Heart right ventricle (tissue), 16 donors: ENCODE measurements around the gene USE1. TPM values are rescaled to one million over a fixed set of nuclear protein-coding genes. Genes with fewer than 3 reads are reported as not detected.

Experiments
- ATAC-seq, 8 donors: fragments of 200-7000 bp; cut with Tn5 transposase; one replicate each; pipeline ENCODE4 v1.9.1; 2020; ENCODE audit warnings: mild to moderate bottlenecking in 8 of 8, moderate library complexity in 8 of 8, moderate number of reproducible peaks in 1 of 8
- DNase-seq, 2 donors: peaks; one replicate each; pipeline ENCODE4 v3.0.0-alpha.2; 2020
- H3K27ac ChIP-seq, 10 donors: fragments of 200-600 bp; sonication (generic) in 2 of 10; one replicate each; pipeline versions ENCODE4 v1.5.0 to v1.8.0; 2020 to 2022; ENCODE audit warnings: mild to moderate bottlenecking in 3 of 10
- H3K27me3 ChIP-seq, 7 donors: fragments of 200-600 bp; one replicate each; pipeline ENCODE4 v1.8.0; 2021 to 2022; ENCODE audit warnings: mild to moderate bottlenecking in 2 of 7
- H3K36me3 ChIP-seq, 9 donors: fragments of 200-600 bp; sonication (generic) in 1 of 9; one replicate each; pipeline versions ENCODE4 v1.5.0 to v1.8.0; 2020 to 2022; ENCODE audit warnings: mild to moderate bottlenecking in 2 of 9
- H3K4me1 ChIP-seq, 9 donors: fragments of 200-600 bp; sonication (generic) in 1 of 9; one replicate each; pipeline versions ENCODE4 v1.5.0 to v1.8.0; 2020 to 2022; ENCODE audit warnings: mild to moderate bottlenecking in 4 of 9
- H3K4me3 ChIP-seq, 10 donors: fragments of 200-600 bp; sonication (generic) in 2 of 10; one replicate each; pipeline versions ENCODE4 v1.5.0 to v1.8.0; 2020 to 2022; ENCODE audit warnings: mild to moderate bottlenecking in 7 of 10, moderate library complexity in 2 of 10
- H3K9me3 ChIP-seq, 11 donors: fragments of 200-600 bp in 10 of 11; sonication (generic) in 2 of 11; one replicate each; pipeline versions ENCODE4 v1.5.0 to v1.8.0; 2013 to 2022; ENCODE audit warnings: mild to moderate bottlenecking in 2 of 11, control low read depth in 1 of 11, moderate library complexity in 1 of 11
- WGBS, 2 donors: extraction: QIAGEN DNeasy Blood & Tissue Kit; methylation state at CpG; one replicate each; pipeline ENCODE4 v1.1.7; 2013; ENCODE audit warnings: inconsistent platforms in 1 of 2; 5-methylcytosine and 5-hydroxymethylcytosine counted together
- intact Hi-C, 10 donors: fragments of 100-400 bp; cut with DNase I; formaldehyde crosslinking; loops; one replicate each; pipeline versions ENCODE4 v1.11.1 to v1.14.2; 2022
- polyA plus RNA-seq, 2 donors: library from polyadenylated mRNA; stranded (reverse); fragments of 200-250 nt; gene quantifications; one replicate each; pipeline ENCODE4 v1.2.3, GENCODE V29; 2013
- total RNA-seq, 10 donors: library from RNA; stranded (reverse); fragmentation: NEBNext Ultra II Directional in 3 of 10; extraction: Animal tissue kit (Norgen Biotek cat#: 25700) in 3 of 10; gene quantifications; one replicate each; pipeline versions ENCODE4 v1.2.1 to v1.2.4, GENCODE V29; 2021 to 2023
- TF ChIP-seq, protein P1 (sequence below), 9 donors: fragments of 200-600 bp; sonication (generic) in 2 of 9; IDR thresholded peaks; one replicate each; pipeline versions ENCODE4 v1.5.0 to v1.8.0; 2021 to 2022; ENCODE audit warnings: antibody characterized with exemption in 9 of 9, mild to moderate bottlenecking in 5 of 9, moderate library complexity in 1 of 9
- donor health status: Arrhythmogenic right ventricular cardiomyopathy.
- donor health status: ischemic (EF 13 %, LVEDD 7.1; RV severe dilation, severe dysfunction).
- donor health status: healthy with polysubstance abuse.
- donor health status: DM: no; HTN: yes; CAD: no.
- donor health status: DM: no; HTN: no; CAD: no.
- donor health status: ischemic (EF 25% LVEDD 6.9; RV normal size, moderate dysfunction).
- donor health status: ischemic (EF 25% LVEDD 5.7; RV mildly dilated, moderate dysfunction).
- donor health status: healthy.
- donor health status: DM: yes; HTN: yes; CAD: no.
- donor health status: Ischemic cardiomyopathy.
- donor health status: ischemic (EF 35%, LVEDD 5.7; RV mildly dilated, moderate dysfunction).
- donor health status: nonischemic (EF 11% LVEDD 7.7; RV severe dilation, severe dysfunction).
- donor health status: DM: yes; HTN: yes; CAD: no.
- donor health status: PGD.
- donor health status: ischemic (EF 29% LVEDD 5.4; RV normal size, mild dysfunction).
- donor health status: nonischemic (EF 23%, LVEDD 6.1; RV moderate dilation, normal function).

USE1 gene
- total and polyA plus RNA-seq, 12 donors = 25.1 to 67.6 (median 30.2) TPM

GRCh38 chr19:17171874-17172273, 43.3 kb upstream of the USE1 start:
- no peaks in the 10 kb centered on the region for H3K4me1 ChIP-seq
- peaks cover 3 to 100% (median 57%) of the 10 kb centered on the region in 9 donors for H3K36me3 ChIP-seq
- TF ChIP-seq, protein P1, sequence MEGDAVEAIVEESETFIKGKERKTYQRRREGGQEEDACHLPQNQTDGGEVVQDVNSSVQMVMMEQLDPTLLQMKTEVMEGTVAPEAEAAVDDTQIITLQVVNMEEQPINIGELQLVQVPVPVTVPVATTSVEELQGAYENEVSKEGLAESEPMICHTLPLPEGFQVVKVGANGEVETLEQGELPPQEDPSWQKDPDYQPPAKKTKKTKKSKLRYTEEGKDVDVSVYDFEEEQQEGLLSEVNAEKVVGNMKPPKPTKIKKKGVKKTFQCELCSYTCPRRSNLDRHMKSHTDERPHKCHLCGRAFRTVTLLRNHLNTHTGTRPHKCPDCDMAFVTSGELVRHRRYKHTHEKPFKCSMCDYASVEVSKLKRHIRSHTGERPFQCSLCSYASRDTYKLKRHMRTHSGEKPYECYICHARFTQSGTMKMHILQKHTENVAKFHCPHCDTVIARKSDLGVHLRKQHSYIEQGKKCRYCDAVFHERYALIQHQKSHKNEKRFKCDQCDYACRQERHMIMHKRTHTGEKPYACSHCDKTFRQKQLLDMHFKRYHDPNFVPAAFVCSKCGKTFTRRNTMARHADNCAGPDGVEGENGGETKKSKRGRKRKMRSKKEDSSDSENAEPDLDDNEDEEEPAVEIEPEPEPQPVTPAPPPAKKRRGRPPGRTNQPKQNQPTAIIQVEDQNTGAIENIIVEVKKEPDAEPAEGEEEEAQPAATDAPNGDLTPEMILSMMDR (IDR thresholded peaks at IDR 0.05) = no peak
- no peaks in the 10 kb centered on the region for H3K9me3 ChIP-seq
- no peak overlapping the region for H3K27ac ChIP-seq
- intact Hi-C loops = loop anchor here in 2 of 10 donors (5.0 to 10.0 kb wide), 2 partner anchors 105 to 107 kb away; no protein-coding TSS in a partner anchor
- ATAC-seq (peak in 1 of 8 donors; percentile 86), DNase-seq (no peak)
- WGBS, 2 donors = 93 to 94% methylated on average over 8 of the region's 8 CpGs
- H3K4me3 ChIP-seq = no peak overlapping the region
- H3K27me3 ChIP-seq = no peaks in the 10 kb centered on the region

GRCh38 chr19:17172624-17173345, 42.4 kb upstream of the USE1 start:
- TF ChIP-seq, protein P1 (IDR thresholded peaks at IDR 0.05) = no peak
- Histone ChIP-seq H3K4me3 (no peak overlapping the region), H3K27me3 (no peaks in the 10 kb centered on the region), H3K9me3 (no peaks in the 10 kb centered on the region), H3K4me1 (no peaks in the 10 kb centered on the region), H3K27ac (no peak overlapping the region), H3K36me3 (peaks cover 3 to 100% (median 64%) of the 10 kb centered on the region in 9 donors)
- ATAC-seq = no peak
- 91 to 95% methylated on average over 33 of the region's 33 CpGs for WGBS, 2 donors
- intact Hi-C loops = loop anchor here in 2 of 10 donors (5.0 to 10.0 kb wide), 2 partner anchors 105 to 108 kb away; no protein-coding TSS in a partner anchor
- DNase-seq = no peak

- no peaks in the 10 kb centered on the region for H3K27me3 ChIP-seq
- no peak for ATAC-seq
- peaks cover 0 to 100% (median 37%) of the 10 kb centered on the region in 9 donors for H3K36me3 ChIP-seq
- no peak for DNase-seq
- TF ChIP-seq, protein P1 (IDR thresholded peaks at IDR 0.05) = no peak
- no peak overlapping the region for H3K4me3 ChIP-seq
- H3K9me3 ChIP-seq = no peaks in the 10 kb centered on the region
- H3K27ac ChIP-seq = no peak overlapping the region
- peaks cover 0 to 9% (median 0%) of the 10 kb centered on the region in 9 donors for H3K4me1 ChIP-seq
- WGBS, 2 donors = 95 to 96% methylated on average over 10 of the region's 10 CpGs
- intact Hi-C loops = loop anchor here in 2 of 10 donors (5.0 to 10.0 kb wide), 2 partner anchors 113 to 276 kb away; no protein-coding TSS in a partner anchor
Measured at GRCh38 chr19:17178291-17178690, 36.9 kb upstream of the USE1 start.

DNA sequence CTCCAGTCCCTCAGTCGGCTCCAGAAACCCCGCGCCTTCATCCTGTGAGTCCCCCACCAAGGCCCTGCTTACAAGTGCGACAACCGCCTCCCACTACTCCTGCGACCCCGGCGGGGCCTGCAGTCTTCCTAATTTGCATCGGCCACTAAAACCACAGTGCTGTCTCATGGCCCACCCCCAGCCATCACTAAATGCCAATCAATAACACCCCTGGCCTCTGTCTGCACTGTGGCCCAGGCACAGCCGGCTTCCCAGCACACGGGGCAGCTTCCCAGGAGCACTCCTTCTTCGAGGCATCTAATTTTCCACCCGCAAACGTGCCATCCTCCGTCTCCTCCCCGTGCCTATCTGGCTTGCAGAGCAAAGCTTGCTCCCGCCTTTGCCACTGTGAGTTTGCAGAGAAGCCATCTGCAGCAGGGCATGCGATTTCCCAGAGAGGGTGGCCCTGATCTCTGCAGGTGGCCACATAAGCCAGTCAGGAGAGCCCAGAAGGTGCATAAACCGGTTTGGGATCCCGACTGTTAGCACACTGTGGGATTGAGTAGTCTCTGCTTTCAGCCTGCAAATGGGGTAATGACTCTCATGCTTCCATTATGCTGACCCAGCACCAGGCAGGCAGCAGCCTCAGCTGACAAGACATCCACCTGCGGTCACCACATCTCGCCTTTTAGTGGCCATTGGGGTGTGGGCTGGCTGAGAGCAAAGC, 34.0 kb upstream of the USE1 start:
- H3K4me1 ChIP-seq = peaks cover 0 to 22% (median 0%) of the 10 kb centered on the region in 9 donors
- no peak for ATAC-seq
- no peaks in the 10 kb centered on the region for H3K9me3 ChIP-seq
- DNase-seq = no peak
- TF ChIP-seq, protein P1 (IDR thresholded peaks at IDR 0.05) = no peak
- WGBS, 2 donors = 75 to 79% methylated on average over 22 of the region's 22 CpGs
- H3K27me3 ChIP-seq = no peaks in the 10 kb centered on the region
- H3K36me3 ChIP-seq = peaks cover 0 to 100% (median 53%) of the 10 kb centered on the region in 9 donors
- intact Hi-C loops = no loop called here
- no peak overlapping the region for H3K27ac ChIP-seq
- H3K4me3 ChIP-seq = no peak overlapping the region
